ENCODE data around the gene ALK.

Gene ALK

GRCh38 chr2:29628862-29629261 lies 292.5 kb downstream of the ALK start:
- Histone ChIP-seq H3K27me3 (replicated peaks; ENCODE audit: insufficient read depth, low read length) (no peaks in the 10 kb centered on the region), H3K4me3 (ENCODE audit: low read length) (no peak overlapping the region), H3K36me3 (replicated peaks; ENCODE audit: insufficient read depth, low read length) (no peaks in the 10 kb centered on the region), H3K27ac (ENCODE audit: low read length) (no peak overlapping the region), H3F3A (ENCODE audit: insufficient read depth, low read length) (no peaks in the 10 kb centered on the region), H3K79me2 (ENCODE audit: low read length) (no peaks in the 10 kb centered on the region), H2AFZ (ENCODE audit: low read length) (no peak overlapping the region), H3K9me3 (replicated peaks; ENCODE audit: insufficient read depth, low read length) (no peaks in the 10 kb centered on the region), H3K4me2 (ENCODE audit: low read depth, low read length) (no peak overlapping the region), H3K9me2 (replicated peaks; ENCODE audit: insufficient read depth, low read length) (no peaks in the 10 kb centered on the region), H4K20me1 (ENCODE audit: insufficient read depth, low read length) (no peaks in the 10 kb centered on the region), H3K4me1 (ENCODE audit: low read length) (no peaks in the 10 kb centered on the region), H3K9ac (ENCODE audit: low read length) (no peak overlapping the region)
- no peak for DNase-seq
- no peak for TF ChIP-seq CTCF (IDR thresholded peaks at IDR 0.05; ENCODE audit: low read length)
- TF ChIP-seq EZH2phosphoT487 (IDR thresholded peaks at IDR 0.05; ENCODE audit: low read length): no peak

GRCh38 chr2:29628108-29628745 lies 293.2 kb downstream of the ALK start:
- no peaks in the 10 kb centered on the region for H3K27me3 ChIP-seq (replicated peaks; ENCODE audit: insufficient read depth, low read length)
- H3K9me3 ChIP-seq (replicated peaks; ENCODE audit: insufficient read depth, low read length): no peaks in the 10 kb centered on the region
- no peaks in the 10 kb centered on the region for H3K79me2 ChIP-seq (ENCODE audit: low read length)
- no peak overlapping the region for H3K4me2 ChIP-seq (ENCODE audit: low read depth, low read length)
- H4K20me1 ChIP-seq (ENCODE audit: insufficient read depth, low read length): no peaks in the 10 kb centered on the region
- no peak overlapping the region for H3K4me3 ChIP-seq (ENCODE audit: low read length)
- TF ChIP-seq EZH2phosphoT487 (IDR thresholded peaks at IDR 0.05; ENCODE audit: low read length) (no peak), EZH2 (optimal IDR thresholded peaks at IDR 0.05; ENCODE audit: low read depth, low read length) (no peak), CTCF (IDR thresholded peaks at IDR 0.05; ENCODE audit: low read length) (no peak)
- no peak for DNase-seq
- no peaks in the 10 kb centered on the region for H3K4me1 ChIP-seq (ENCODE audit: low read length)
- no peaks in the 10 kb centered on the region for H3F3A ChIP-seq (ENCODE audit: insufficient read depth, low read length)
- no peak overlapping the region for H3K9ac ChIP-seq (ENCODE audit: low read length)
- no peaks in the 10 kb centered on the region for H3K9me2 ChIP-seq (replicated peaks; ENCODE audit: insufficient read depth, low read length)
- H3K27ac ChIP-seq (ENCODE audit: low read length): no peak overlapping the region
- H3K36me3 ChIP-seq (replicated peaks; ENCODE audit: insufficient read depth, low read length): no peaks in the 10 kb centered on the region
- H2AFZ ChIP-seq (ENCODE audit: low read length): no peak overlapping the region

- H4K20me1 ChIP-seq (ENCODE audit: insufficient read depth, low read length): no peaks in the 10 kb centered on the region
- DNase-seq: no peak
- H3K4me1 ChIP-seq (ENCODE audit: low read length): no peaks in the 10 kb centered on the region
- H3K9ac ChIP-seq (ENCODE audit: low read length): no peak overlapping the region
- H3K9me2 ChIP-seq (replicated peaks; ENCODE audit: insufficient read depth, low read length): no peaks in the 10 kb centered on the region
- H3K4me3 ChIP-seq (ENCODE audit: low read length): no peak overlapping the region
- H3F3A ChIP-seq (ENCODE audit: insufficient read depth, low read length): no peaks in the 10 kb centered on the region
- H3K27ac ChIP-seq (ENCODE audit: low read length): no peak overlapping the region
- H3K36me3 ChIP-seq (replicated peaks; ENCODE audit: insufficient read depth, low read length): no peaks in the 10 kb centered on the region
- H3K27me3 ChIP-seq (replicated peaks; ENCODE audit: insufficient read depth, low read length): no peaks in the 10 kb centered on the region
- no peak overlapping the region for H2AFZ ChIP-seq (ENCODE audit: low read length)
- TF ChIP-seq CTCF (IDR thresholded peaks at IDR 0.05; ENCODE audit: low read length) (no peak), EZH2phosphoT487 (IDR thresholded peaks at IDR 0.05; ENCODE audit: low read length) (no peak), EZH2 (optimal IDR thresholded peaks at IDR 0.05; ENCODE audit: low read depth, low read length) (no peak)
- H3K79me2 ChIP-seq (ENCODE audit: low read length): no peaks in the 10 kb centered on the region
- no peaks in the 10 kb centered on the region for H3K9me3 ChIP-seq (replicated peaks; ENCODE audit: insufficient read depth, low read length)
- no peak overlapping the region for H3K4me2 ChIP-seq (ENCODE audit: low read depth, low read length)
Measured at GRCh38 chr2:29627279-29627711, 294.1 kb downstream of the ALK start.
